HepG2 (cell line): ENCODE measurements around the gene ATRIP. TPM values are rescaled to one million over a fixed set of nuclear protein-coding genes. Genes with fewer than 3 reads are reported as not detected.
A peak's percentile ranks its signal among the peaks of the same experiment; 100 is the strongest.

Source experiments
- ATAC-seq: fragments of 200-7000 bp; cut with Tn5 transposase; 3 replicates; pipeline ENCODE4 v1.9.1; 2020; ENCODE audit warnings: mild to moderate bottlenecking, moderate library complexity
- BruUV-seq: library from RNA; stranded (reverse); fragments of 400-500 nt; replicated peaks from 2 replicates; lab custom pipeline; 2021; lab: Mats Ljungman, UMichigan
- CTCF ChIA-PET: fragments of 300-600 bp; formaldehyde crosslinking; extraction: SDS; loops from one replicate; lab custom pipeline; 2021; ENCODE audit warnings: low total read pairs, inconsistent platforms, low intra/inter-chr PET ratio; lab: Yijun Ruan, JAX
- POLR2A ChIA-PET: fragments of 350-600 bp; sonication (Branson Sonifier 250); formaldehyde crosslinking; loops from one replicate; lab custom pipeline; 2020; ENCODE audit warnings: antibody characterized with exemption, inconsistent platforms; lab: Yijun Ruan, JAX
- DNase-seq: peaks from one replicate; pipeline ENCODE4 v3.0.0-alpha.2; 2015; ENCODE audit warnings: low spot score
- FAIRE-seq: peaks from 3 replicates; lab custom pipeline; 2011; peaks lifted over from hg19 to GRCh38; lab: Jason Lieb, UNC
- H2AFZ ChIP-seq: one replicate; pipeline ENCODE4 v1.6.1; 2011; ENCODE audit warnings: low read length, inconsistent platforms
- H3K27ac ChIP-seq: fragments of 300-600 bp; 3 replicates; pipeline ENCODE4 v1.8.0; 2011; ENCODE audit warnings: mixed run types, mild to moderate bottlenecking, mixed read lengths, low read length, inconsistent platforms; ENCODE audit not compliant: insufficient read depth; ENCODE audit errors: extremely low read length
- H3K27me3 ChIP-seq, 2 experiments: fragments of 200-600 bp in 1 of 2; 2 replicates in 1 of 2; 3 replicates in 1 of 2; pipeline versions ENCODE4 v1.6.0 to v1.8.0; 2011; ENCODE audit warnings: low read length in 2 of 2, mild to moderate bottlenecking in 2 of 2, moderate library complexity in 2 of 2, inconsistent platforms in 1 of 2; ENCODE audit not compliant: insufficient read depth in 2 of 2, control insufficient read depth in 1 of 2
- H3K36me3 ChIP-seq, 2 experiments: fragments of 200-600 bp in 1 of 2; replicated peaks in 1 of 2; 2 replicates in 1 of 2; 3 replicates in 1 of 2; pipeline versions ENCODE4 v1.5.1 to v1.8.0; 2011; ENCODE audit warnings: low read length in 2 of 2, inconsistent platforms in 1 of 2; ENCODE audit not compliant: insufficient read depth in 2 of 2, control insufficient read depth in 1 of 2
- H3K4me1 ChIP-seq: 2 replicates; pipeline ENCODE4 v1.5.1; 2012; ENCODE audit warnings: low read length, inconsistent platforms; ENCODE audit not compliant: insufficient read depth
- H3K4me2 ChIP-seq: 2 replicates; pipeline ENCODE4 v1.6.0; 2011; ENCODE audit warnings: low read depth, low read length, inconsistent platforms
- H3K4me3 ChIP-seq, 3 experiments: fragments of 200-600 bp in 1 of 3; sonication (generic), shearing (Covaris generic) in 1 of 3; replicated peaks in 1 of 3; 2 replicates each; pipeline ENCODE4 v1.5.1; 2011 to 2016; ENCODE audit warnings: low read length in 3 of 3, inconsistent platforms in 2 of 3, low read depth in 2 of 3, mild to moderate bottlenecking in 2 of 3, control low read depth in 1 of 3, mixed read lengths in 1 of 3; ENCODE audit not compliant: insufficient read depth in 1 of 3
- H3K79me2 ChIP-seq: one replicate; pipeline ENCODE4 v1.6.1; 2011; ENCODE audit warnings: low read length, inconsistent platforms; ENCODE audit not compliant: insufficient read depth
- H3K9ac ChIP-seq: 2 replicates; pipeline ENCODE4 v1.6.0; 2011; ENCODE audit warnings: mild to moderate bottlenecking, low read depth, low read length, inconsistent platforms; ENCODE audit not compliant: insufficient read depth
- H3K9me3 ChIP-seq: 2 replicates; pipeline ENCODE4 v1.5.1; 2012; ENCODE audit warnings: mild to moderate bottlenecking, low read length
- H4K20me1 ChIP-seq: 2 replicates; pipeline ENCODE4 v1.6.0; 2011; ENCODE audit warnings: inconsistent platforms, mild to moderate bottlenecking, low read length, moderate library complexity; ENCODE audit not compliant: insufficient read depth
- AGO2 ChIP-seq: fragments of 200-400 bp; formaldehyde crosslinking; optimal IDR thresholded peaks from 2 replicates; pipeline ENCODE3; 2017; ENCODE audit warnings: mild to moderate bottlenecking, low read depth, low read length, moderate library complexity
- ARID2 ChIP-seq: sonication (generic); formaldehyde crosslinking; IDR thresholded peaks from 2 replicates; pipeline ENCODE4 v1.8.1; 2022; ENCODE audit warnings: mild to moderate bottlenecking, missing genetic modification reagents, borderline replicate concordance
- CBFB ChIP-seq: sonication (generic); formaldehyde crosslinking; IDR thresholded peaks from 2 replicates; pipeline ENCODE4 v1.4.0; 2020; ENCODE audit warnings: missing genetic modification reagents
- FOXO1 ChIP-seq: sonication (generic); formaldehyde crosslinking; IDR thresholded peaks from 2 replicates; pipeline ENCODE4 v1.4.0; 2020; ENCODE audit warnings: missing genetic modification reagents
- HIVEP1 ChIP-seq: sonication (generic); formaldehyde crosslinking; IDR thresholded peaks from 2 replicates; pipeline ENCODE4 v1.4.0; 2020; ENCODE audit warnings: mild to moderate bottlenecking, missing genetic modification reagents
- HMG20A ChIP-seq: IDR thresholded peaks from 2 replicates; pipeline ENCODE4 v1.6.1; 2016; ENCODE audit warnings: borderline replicate concordance
- JUN ChIP-seq: sonication (generic); formaldehyde crosslinking; IDR thresholded peaks from 2 replicates; pipeline ENCODE4 v1.4.0; 2020; ENCODE audit warnings: mild to moderate bottlenecking, missing genetic modification reagents
- MXD4 ChIP-seq: IDR thresholded peaks from 2 replicates; pipeline ENCODE4 v1.6.1; 2016; ENCODE audit warnings: mild to moderate bottlenecking, missing biosample characterization, missing genetic modification reagents
- MYC ChIP-seq: sonication (generic); formaldehyde crosslinking; IDR thresholded peaks from 2 replicates; pipeline ENCODE4 v1.9.0; 2021; ENCODE audit warnings: missing genetic modification reagents, borderline replicate concordance
- POLR2G ChIP-seq: fragments of 200-400 bp; formaldehyde crosslinking; IDR thresholded peaks from 2 replicates; pipeline ENCODE4 v1.6.1; 2018; ENCODE audit warnings: mild to moderate bottlenecking, low read depth, low read length, moderate library complexity
- RBFOX2 ChIP-seq: fragments of 200-400 bp; formaldehyde crosslinking; IDR thresholded peaks from 2 replicates; pipeline ENCODE4 v1.6.1; 2017; ENCODE audit warnings: low read depth, mild to moderate bottlenecking, low read length
- RBM39 ChIP-seq: fragments of 200-400 bp; formaldehyde crosslinking; IDR thresholded peaks from one replicate; pipeline ENCODE4 v1.6.1; 2018; ENCODE audit warnings: antibody characterized with exemption, mild to moderate bottlenecking, low read depth, low read length; ENCODE audit not compliant: poor library complexity, severe bottlenecking
- ZNF136 ChIP-seq: sonication (generic); formaldehyde crosslinking; IDR thresholded peaks from 2 replicates; pipeline ENCODE4 v1.8.1; 2022; ENCODE audit warnings: low read depth, mild to moderate bottlenecking, moderate library complexity, missing genetic modification reagents
- ZNF337 ChIP-seq: sonication (generic); formaldehyde crosslinking; IDR thresholded peaks from 2 replicates; pipeline ENCODE4 v1.5.1; 2020; ENCODE audit warnings: missing genetic modification reagents, low read depth, mild to moderate bottlenecking, borderline replicate concordance
- ZNF34 ChIP-seq: sonication (generic); formaldehyde crosslinking; IDR thresholded peaks from 2 replicates; pipeline ENCODE4 v1.4.0; 2020; ENCODE audit warnings: mild to moderate bottlenecking, missing genetic modification reagents, borderline replicate concordance
- ZNF766 ChIP-seq: sonication (generic); formaldehyde crosslinking; IDR thresholded peaks from 2 replicates; pipeline ENCODE4 v1.5.0; 2020; ENCODE audit warnings: missing genetic modification reagents, borderline replicate concordance
- WGBS: methylation state at CpG from one replicate; pipeline ENCODE4 v1.1.6; 2017; ENCODE audit warnings: low lambda C conversion rate; 5-methylcytosine and 5-hydroxymethylcytosine counted together
- in situ Hi-C: cut with HindIII; loops from 2 replicates; pipeline ENCODE4 v1.10.0; 2017; ENCODE audit warnings: low pct_unique_long_range_greater_than_20kb; ENCODE audit not compliant: extremely low pct_ligation_motif_present
- intact Hi-C: fragments of 100-400 bp; cut with micrococcal nuclease; formaldehyde crosslinking; loops from one replicate; pipeline ENCODE4 v1.10.0; 2022; ENCODE audit not compliant: unreplicated experiment
- polyA plus RNA-seq, 8 experiments: library from polyadenylated mRNA; depleted of rRNA in 3 of 8; stranded (reverse) in 7 of 8; unstranded in 1 of 8; fragments of >200 nt; fragmentation: Illumina TruSeq in 4 of 8; extraction: Trizol in 4 of 8; gene quantifications; 2 replicates each; pipeline versions ENCODE4 v1.2.1 to v1.2.3, GENCODE V29; 2011 to 2016; ENCODE audit warnings: low read depth in 4 of 8, missing spikeins in 1 of 8, mixed read lengths in 1 of 8; ENCODE audit not compliant: insufficient read depth in 1 of 8
- total RNA-seq, 5 experiments: library from RNA; depleted of rRNA; stranded (reverse); fragments of >200 nt; fragmentation: Illumina TruSeq; extraction: Trizol; gene quantifications; 2 replicates each; pipeline ENCODE4 v1.2.3, GENCODE V29; 2016; ENCODE audit warnings: low read depth in 1 of 5

ATRIP gene
- total and polyA plus RNA-seq, 2 of the 13 experiments (the other 11 are each of a cell fraction or from before 2014, with no cell fraction given): 5.1 to 12.5 TPM

DNA sequence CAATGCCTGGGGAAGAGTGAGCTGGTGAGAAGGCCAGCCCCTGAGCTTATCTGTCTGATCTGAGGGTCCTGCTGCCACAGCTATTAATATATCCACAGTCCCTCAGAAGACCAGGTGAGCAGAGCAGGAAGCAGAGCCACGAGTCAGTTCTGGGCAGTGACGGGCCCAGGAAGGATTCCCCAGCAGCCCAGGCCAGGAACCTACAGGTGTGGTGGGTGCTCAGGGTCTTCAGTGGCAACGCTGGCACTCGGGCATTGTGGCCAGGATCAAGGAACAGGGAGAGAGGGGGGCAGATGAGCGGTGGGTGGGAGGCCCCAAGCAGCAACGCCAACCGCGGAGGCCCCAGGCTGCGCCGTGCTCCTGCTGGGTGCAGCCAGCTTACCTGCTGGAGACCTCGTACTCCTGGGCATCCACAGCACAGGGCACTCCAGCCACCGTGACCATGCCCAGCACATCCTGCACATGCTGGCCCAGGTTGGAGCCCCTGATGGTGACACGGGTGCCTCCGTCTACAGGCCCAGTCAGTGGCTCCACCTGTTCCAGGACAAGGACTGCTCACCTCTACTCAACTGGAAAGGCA, 28.9 kb upstream of the ATRIP start:
- Histone ChIP-seq H3K9me3 (no peaks in the 10 kb centered on the region), H3K9ac (no peak overlapping the region), H4K20me1 (peaks cover 33% of the 10 kb centered on the region; the same call in 1 of the 2 replicates), H3K4me3 (no peak overlapping the region), H3K27me3 (no peaks in the 10 kb centered on the region), H2AFZ (no peak overlapping the region), H3K36me3 (peaks cover 79 to 99% of the 10 kb centered on the region in 2 experiments), H3K4me1 (peaks cover 8% of the 10 kb centered on the region), H3K79me2 (peaks cover 13% of the 10 kb centered on the region), H3K27ac (no peak overlapping the region), H3K4me2 (no peak overlapping the region)
- no peak for DNase-seq
- intact Hi-C loops: no loop called here
- POLR2A ChIA-PET: interaction anchor here (11.1 kb wide), 1 partner anchor 13 kb away, joined by 130 read pairs; the partner anchor contains the start of gene PLXNB1
- no TSS peak for BruUV-seq
- FAIRE-seq: no peak
- in situ Hi-C loops: no loop called here
- TF ChIP-seq JUN (no peak), RBM39 (peak; percentile 40), MXD4 (CRISPR knock-in tag) (no peak), RBFOX2 (peak; percentile 77), AGO2 (peak; percentile 93), HMG20A (CRISPR knock-in tag) (no peak), POLR2G (0 out of 2 replicates have a peak, but pooled peaks have one; percentile 35)
- CTCF ChIA-PET: interaction anchor here (0.9 kb wide), 1 partner anchor 16 kb away, joined by 3 read pairs; no protein-coding TSS in a partner anchor
- WGBS: 80% methylated on average over 1 of the region's 14 CpGs
- no peak for ATAC-seq

DNA sequence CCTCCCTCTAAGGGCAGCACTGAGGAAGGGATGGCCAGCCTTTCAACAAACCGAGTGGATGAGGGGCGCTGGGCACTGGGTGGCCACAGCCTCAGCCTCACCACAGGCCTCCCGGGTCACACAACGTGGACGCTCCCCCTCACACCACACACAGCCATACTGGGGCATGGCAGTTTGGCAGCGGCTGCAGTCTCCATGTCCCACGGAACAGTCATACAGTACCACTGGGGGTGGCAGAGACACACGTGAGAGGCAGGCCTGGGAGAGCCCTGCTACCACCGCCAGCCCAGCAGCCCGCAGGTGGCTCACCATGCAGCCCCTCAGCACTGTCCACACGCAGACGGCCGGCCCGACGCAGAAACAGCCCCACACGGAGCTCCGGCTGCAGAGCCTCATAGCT, 28.4 kb upstream of the ATRIP start:
- WGBS: 100% methylated on average over 11 of the region's 17 CpGs
- ChIA-PET CTCF (no interaction called here), POLR2A (interaction anchor here (1.6 to 11.1 kb wide), 3 partner anchors 12 to 29 kb away, joined by 4 to 130 read pairs (median 10); partner anchors contain the start of genes ATRIP and PLXNB1)
- no peak overlapping the region for H3K4me2 ChIP-seq
- intact Hi-C loops: no loop called here
- H3K4me3 ChIP-seq: no peak overlapping the region
- ATAC-seq (no peak), DNase-seq (no peak), FAIRE-seq (no peak)
- H3K27ac ChIP-seq: no peak overlapping the region
- in situ Hi-C loops: no loop called here
- H2AFZ ChIP-seq: no peak overlapping the region
- H3K27me3 ChIP-seq: no peaks in the 10 kb centered on the region
- peaks cover 38% of the 10 kb centered on the region; the same call in 1 of the 2 replicates for H4K20me1 ChIP-seq
- no peaks in the 10 kb centered on the region for H3K9me3 ChIP-seq
- H3K79me2 ChIP-seq: peaks cover 18% of the 10 kb centered on the region
- no TSS peak for BruUV-seq
- H3K4me1 ChIP-seq: peaks cover 14% of the 10 kb centered on the region
- H3K9ac ChIP-seq: no peak overlapping the region
- peaks cover 78 to 99% of the 10 kb centered on the region in 2 experiments for H3K36me3 ChIP-seq
- TF ChIP-seq ZNF34 (CRISPR knock-in tag): no peak
- TF ChIP-seq FOXO1 (CRISPR knock-in tag): no peak
- no peak for TF ChIP-seq CBFB (CRISPR knock-in tag)
- TF ChIP-seq ZNF136: no peak
- no peak for TF ChIP-seq ZNF766
- TF ChIP-seq HIVEP1: no peak
- TF ChIP-seq MYC (CRISPR knock-in tag): no peak
- no peak for TF ChIP-seq ARID2
- no peak for TF ChIP-seq ZNF337 (CRISPR knock-in tag)
